HepG2 (cell line): ENCODE results near the gene MAP2K7. TPM values are rescaled to one million over a fixed set of nuclear protein-coding genes. Genes with fewer than 3 reads are reported as not detected.

Experiments
- NRL ChIP-seq: sonication (generic); formaldehyde crosslinking; IDR thresholded peaks from 2 replicates; pipeline ENCODE4 v1.5.0; 2020; ENCODE audit warnings: missing genetic modification reagents, mild to moderate bottlenecking, moderate library complexity, borderline replicate concordance
- ZNF343 ChIP-seq: sonication (generic); formaldehyde crosslinking; IDR thresholded peaks from 2 replicates; pipeline ENCODE4 v1.4.0; 2020; ENCODE audit warnings: mild to moderate bottlenecking, missing genetic modification reagents
- polyA plus RNA-seq, 8 experiments: library from polyadenylated mRNA; depleted of rRNA in 3 of 8; stranded (reverse) in 7 of 8; unstranded in 1 of 8; fragments of >200 nt; fragmentation: Illumina TruSeq in 4 of 8; extraction: Trizol in 4 of 8; gene quantifications; 2 replicates each; pipeline versions ENCODE4 v1.2.1 to v1.2.3, GENCODE V29; 2011 to 2016; ENCODE audit warnings: low read depth in 4 of 8, missing spikeins in 1 of 8, mixed read lengths in 1 of 8; ENCODE audit not compliant: insufficient read depth in 1 of 8
- total RNA-seq, 5 experiments: library from RNA; depleted of rRNA; stranded (reverse); fragments of >200 nt; fragmentation: Illumina TruSeq; extraction: Trizol; gene quantifications; 2 replicates each; pipeline ENCODE4 v1.2.3, GENCODE V29; 2016; ENCODE audit warnings: low read depth in 1 of 5
- TF ChIP-seq, protein P1 (sequence below): sonication (generic); formaldehyde crosslinking; IDR thresholded peaks from 2 replicates; pipeline ENCODE4 v1.5.0; 2020; ENCODE audit warnings: mild to moderate bottlenecking, missing genetic modification reagents
- TF ChIP-seq, protein P2 (sequence below): sonication (generic); formaldehyde crosslinking; conservative IDR thresholded peaks from 2 replicates; pipeline ENCODE4 v1.8.0; 2022; ENCODE audit warnings: mild to moderate bottlenecking, moderate library complexity, missing genetic modification reagents
- TF ChIP-seq, protein P3 (sequence below): IDR thresholded peaks from 2 replicates; pipeline ENCODE4 v1.6.1; 2018; ENCODE audit warnings: missing genetic modification reagents, mild to moderate bottlenecking, missing compliant biosample characterization

MAP2K7 gene
- total and polyA plus RNA-seq, 2 of the 13 experiments (the other 11 are each of a cell fraction or from before 2014, with no cell fraction given): 9.0 to 10.8 TPM

DNA sequence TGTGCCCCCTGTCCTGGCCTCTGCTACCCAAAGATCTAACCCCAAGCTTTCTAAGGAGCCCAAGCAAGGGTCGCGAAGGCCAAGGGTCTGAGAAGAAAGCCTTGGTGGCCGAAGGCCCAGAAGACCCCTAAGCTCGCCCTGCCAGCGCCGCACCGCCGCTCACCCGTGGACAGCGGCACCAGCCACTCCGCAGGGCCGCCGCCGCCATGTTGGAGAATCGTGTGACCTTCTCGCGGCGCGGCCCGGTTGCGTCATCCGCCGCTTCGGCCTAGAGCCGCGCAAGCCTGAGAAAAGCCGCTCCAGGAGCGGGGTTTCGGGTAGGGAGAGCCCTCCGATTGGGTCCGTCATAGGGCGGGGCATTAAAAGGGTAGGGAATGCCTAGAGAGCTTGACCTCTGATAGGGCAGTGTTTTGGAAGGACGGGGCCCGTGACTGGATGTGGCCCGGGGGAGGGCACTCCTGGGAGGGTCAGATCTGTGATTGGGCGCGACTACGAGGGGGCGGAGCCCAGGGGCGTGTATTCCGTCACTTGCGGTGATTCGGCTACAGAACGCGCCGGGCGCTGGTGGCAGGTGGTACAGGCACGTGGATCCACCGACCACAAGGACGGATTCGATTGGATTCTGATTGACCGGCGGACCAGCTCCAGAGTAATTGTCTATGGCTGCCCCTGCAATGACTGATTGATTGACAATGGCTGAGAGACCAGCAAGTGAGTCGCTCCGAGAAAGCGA lies 39.9 kb downstream of the MAP2K7 start, which contains the start of gene TIMM44 (continued):
- TF ChIP-seq, protein P1, sequence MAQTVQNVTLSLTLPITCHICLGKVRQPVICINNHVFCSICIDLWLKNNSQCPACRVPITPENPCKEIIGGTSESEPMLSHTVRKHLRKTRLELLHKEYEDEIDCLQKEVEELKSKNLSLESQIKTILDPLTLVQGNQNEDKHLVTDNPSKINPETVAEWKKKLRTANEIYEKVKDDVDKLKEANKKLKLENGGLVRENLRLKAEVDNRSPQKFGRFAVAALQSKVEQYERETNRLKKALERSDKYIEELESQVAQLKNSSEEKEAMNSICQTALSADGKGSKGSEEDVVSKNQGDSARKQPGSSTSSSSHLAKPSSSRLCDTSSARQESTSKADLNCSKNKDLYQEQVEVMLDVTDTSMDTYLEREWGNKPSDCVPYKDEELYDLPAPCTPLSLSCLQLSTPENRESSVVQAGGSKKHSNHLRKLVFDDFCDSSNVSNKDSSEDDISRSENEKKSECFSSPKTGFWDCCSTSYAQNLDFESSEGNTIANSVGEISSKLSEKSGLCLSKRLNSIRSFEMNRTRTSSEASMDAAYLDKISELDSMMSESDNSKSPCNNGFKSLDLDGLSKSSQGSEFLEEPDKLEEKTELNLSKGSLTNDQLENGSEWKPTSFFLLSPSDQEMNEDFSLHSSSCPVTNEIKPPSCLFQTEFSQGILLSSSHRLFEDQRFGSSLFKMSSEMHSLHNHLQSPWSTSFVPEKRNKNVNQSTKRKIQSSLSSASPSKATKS (CRISPR knock-in tag): peak; percentile 89
- TF ChIP-seq, protein P2, sequence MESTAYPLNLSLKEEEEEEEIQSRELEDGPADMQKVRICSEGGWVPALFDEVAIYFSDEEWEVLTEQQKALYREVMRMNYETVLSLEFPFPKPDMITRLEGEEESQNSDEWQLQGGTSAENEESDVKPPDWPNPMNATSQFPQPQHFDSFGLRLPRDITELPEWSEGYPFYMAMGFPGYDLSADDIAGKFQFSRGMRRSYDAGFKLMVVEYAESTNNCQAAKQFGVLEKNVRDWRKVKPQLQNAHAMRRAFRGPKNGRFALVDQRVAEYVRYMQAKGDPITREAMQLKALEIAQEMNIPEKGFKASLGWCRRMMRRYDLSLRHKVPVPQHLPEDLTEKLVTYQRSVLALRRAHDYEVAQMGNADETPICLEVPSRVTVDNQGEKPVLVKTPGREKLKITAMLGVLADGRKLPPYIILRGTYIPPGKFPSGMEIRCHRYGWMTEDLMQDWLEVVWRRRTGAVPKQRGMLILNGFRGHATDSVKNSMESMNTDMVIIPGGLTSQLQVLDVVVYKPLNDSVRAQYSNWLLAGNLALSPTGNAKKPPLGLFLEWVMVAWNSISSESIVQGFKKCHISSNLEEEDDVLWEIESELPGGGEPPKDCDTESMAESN: peak; percentile 72
- TF ChIP-seq ZNF343: 0 out of 2 replicates have a peak, but pooled peaks have one; percentile 31
- TF ChIP-seq NRL (CRISPR knock-in tag): peak; percentile 57; the same call in 1 of the 2 replicates
- TF ChIP-seq, protein P3, sequence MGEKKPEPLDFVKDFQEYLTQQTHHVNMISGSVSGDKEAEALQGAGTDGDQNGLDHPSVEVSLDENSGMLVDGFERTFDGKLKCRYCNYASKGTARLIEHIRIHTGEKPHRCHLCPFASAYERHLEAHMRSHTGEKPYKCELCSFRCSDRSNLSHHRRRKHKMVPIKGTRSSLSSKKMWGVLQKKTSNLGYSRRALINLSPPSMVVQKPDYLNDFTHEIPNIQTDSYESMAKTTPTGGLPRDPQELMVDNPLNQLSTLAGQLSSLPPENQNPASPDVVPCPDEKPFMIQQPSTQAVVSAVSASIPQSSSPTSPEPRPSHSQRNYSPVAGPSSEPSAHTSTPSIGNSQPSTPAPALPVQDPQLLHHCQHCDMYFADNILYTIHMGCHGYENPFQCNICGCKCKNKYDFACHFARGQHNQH: peak; percentile 85
